GM18519 (cell line): Measurements from ENCODE around the gene ARID4B.
"Not testable (repeated sequence)": the region's sequence is repeated elsewhere in the genome, so short reads cannot be mapped to it uniquely, and the experiment has no call there.

ENCODE experiments used
- ATAC-seq: cut with Tn5 transposase; IDR thresholded peaks from one replicate; pipeline ENCODE4 v1.9.1; 2021; ENCODE audit warnings: mild to moderate bottlenecking, moderate library complexity; ENCODE audit not compliant: unreplicated experiment, low FRiP score

ARID4B gene

GRCh38 chr1:235299169-235299858, 28.7 kb downstream of the ARID4B start:
- no peak for ATAC-seq

GRCh38 chr1:235298758-235299157, 29.2 kb downstream of the ARID4B start:
- ATAC-seq, result no peak

- no peak for ATAC-seq
Observed at GRCh38 chr1:235297579-235297978, 30.4 kb downstream of the ARID4B start.

- no peak for ATAC-seq
Observed at GRCh38 chr1:235296729-235297128, 31.2 kb downstream of the ARID4B start.

GRCh38 chr1:235295902-235296350, 32.1 kb downstream of the ARID4B start:
- ATAC-seq, result no peak

DNA sequence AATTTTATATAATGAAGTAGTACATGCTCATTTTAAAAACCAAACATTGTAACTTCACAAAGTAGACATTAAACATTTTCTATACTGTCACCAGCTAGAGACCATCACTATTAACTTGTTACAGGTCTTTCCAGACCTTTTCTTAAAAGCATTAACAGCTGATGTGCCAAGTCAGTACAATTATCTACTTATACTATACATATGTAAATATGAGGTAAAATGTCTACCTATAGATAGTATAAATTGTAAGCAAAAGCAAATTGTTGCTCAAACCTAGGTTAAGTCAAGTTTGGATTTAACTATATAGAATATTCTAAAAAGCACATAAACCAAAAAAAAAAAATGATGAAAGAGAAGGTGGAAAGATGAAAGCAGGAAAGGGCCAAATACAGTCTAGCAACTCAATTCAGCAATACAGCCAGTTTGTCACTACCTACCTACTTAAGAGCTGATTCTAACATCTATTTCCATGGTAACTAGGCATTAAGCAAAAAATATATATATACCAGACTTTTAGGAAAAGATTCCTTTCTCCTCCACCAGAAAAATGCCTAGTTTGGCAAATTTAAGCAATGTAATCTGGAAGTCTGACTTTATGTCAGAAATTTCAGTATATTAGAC, 34.5 kb downstream of the ARID4B start:
- no peak for ATAC-seq

DNA sequence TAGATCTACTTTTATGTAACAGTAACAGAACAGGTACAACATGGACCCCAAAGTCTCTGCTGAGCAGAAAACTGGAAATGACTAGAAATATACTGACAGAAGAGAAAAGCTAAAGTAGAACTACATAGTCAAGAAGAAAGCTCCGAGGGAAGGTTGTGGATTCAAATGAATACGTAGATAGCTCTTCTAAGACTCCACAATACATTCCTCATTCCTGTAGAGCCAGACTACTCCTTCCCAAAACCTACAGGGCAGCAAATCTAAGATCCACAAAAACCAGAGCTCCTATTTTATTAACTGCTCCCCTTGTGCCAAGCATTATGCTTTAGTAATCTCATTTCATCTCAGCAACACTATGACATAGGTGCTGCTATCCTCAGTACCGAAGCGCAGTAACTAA, 35.2 kb downstream of the ARID4B start:
- ATAC-seq, result no peak

GRCh38 chr1:235291599-235292091, 36.3 kb downstream of the ARID4B start:
- ATAC-seq, result no peak

DNA sequence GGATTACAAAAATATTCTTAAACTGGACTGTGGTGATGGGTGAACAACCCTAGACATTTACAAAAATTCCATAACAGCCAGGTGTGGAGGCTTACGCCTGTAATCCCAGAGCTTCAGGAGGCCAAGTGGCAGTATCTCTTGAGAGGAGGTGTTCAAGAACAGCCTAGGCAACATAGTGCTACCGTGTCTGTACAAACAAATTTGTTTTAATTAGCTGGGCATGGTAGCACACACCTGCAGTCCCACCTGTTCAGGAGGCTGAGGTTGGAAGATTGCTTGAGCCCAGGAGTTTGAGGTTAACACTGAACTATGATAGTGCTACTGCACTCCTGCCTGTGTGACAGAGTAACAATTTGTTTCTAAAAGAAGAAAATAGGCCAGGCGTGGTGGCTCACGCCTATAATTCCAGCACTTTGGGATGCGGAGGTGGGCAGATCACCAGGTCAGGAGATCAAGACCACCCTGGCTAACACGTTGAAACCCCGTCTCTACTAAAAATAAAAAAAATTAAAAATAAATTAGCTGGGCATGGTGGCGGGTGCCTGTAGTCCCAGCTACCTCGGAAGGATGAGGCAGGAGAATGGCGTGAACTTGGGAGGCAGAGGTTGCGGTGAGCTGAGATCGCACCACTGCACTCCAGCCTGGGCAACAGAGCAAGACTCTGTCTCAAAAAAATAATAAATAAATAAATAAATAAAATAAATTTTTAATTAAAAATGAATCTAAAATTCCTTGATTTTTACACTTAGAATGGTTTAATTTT, 37.1 kb downstream of the ARID4B start:
- ATAC-seq, result no peak

DNA sequence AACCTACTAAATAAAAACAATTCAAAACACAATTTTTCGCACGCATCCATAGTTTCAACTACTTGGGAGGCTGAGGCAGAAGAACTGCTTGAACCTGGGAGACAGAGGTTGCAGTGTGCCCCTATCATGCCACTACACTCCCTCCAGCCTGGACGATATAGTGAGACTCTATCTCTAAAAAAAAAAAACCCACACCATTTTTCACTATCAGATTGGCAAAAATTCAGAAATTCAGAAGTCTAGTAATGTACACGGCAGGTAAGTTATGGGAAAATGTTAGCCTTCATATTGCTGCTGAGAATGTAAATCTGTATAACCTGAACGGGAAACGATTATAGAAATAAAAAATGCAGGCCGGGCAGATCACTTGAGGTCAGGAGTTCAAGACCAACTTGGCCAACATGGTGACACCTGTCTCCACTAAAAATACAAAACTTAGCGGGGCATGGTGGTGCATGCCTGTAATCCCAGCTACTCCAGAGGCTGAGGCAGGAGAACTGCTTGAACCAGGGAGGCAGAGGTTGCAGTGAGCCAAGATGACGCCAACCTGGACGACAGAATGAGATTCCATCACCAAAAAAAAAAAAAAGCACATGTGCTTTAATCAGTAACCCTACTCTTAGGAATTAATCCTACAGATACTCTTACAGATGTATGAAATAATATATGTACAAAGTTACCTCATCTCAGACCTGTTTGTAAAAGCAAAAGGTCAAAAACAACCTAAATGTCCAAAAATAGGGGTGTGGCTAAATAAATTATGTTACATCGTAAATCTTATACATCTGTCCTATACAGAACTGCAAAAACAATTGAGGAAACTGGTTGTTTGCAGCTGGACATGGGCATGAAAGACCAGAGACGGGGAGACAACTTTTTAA, 37.9 kb downstream of the ARID4B start:
- no peak for ATAC-seq

GRCh38 chr1:235287208-235287882, 40.6 kb downstream of the ARID4B start:
- no peak for ATAC-seq

DNA sequence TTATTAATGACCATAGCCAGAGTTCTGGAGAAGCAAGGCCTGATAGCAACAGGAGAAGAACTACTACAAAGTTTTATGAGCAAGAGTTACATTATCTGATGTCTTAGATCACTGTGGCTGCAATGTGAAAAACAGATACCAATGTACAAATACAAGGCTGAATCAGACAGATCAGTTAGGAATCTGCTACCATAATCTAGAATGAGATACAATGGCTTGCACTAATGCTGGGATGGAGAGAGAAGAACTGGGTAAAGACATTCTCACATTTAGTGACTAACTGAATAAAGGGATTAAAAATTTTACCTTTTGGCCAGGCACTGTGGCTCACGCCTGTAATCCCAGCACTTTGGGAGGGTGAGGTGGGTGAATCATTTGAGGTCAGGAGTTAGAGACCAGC, 41.3 kb downstream of the ARID4B start:
- no peak for ATAC-seq

GRCh38 chr1:235284231-235284769, 43.7 kb downstream of the ARID4B start:
- no peak for ATAC-seq

- not testable (repeated sequence) for ATAC-seq
Observed at GRCh38 chr1:235283636-235284035, 44.3 kb downstream of the ARID4B start.

DNA sequence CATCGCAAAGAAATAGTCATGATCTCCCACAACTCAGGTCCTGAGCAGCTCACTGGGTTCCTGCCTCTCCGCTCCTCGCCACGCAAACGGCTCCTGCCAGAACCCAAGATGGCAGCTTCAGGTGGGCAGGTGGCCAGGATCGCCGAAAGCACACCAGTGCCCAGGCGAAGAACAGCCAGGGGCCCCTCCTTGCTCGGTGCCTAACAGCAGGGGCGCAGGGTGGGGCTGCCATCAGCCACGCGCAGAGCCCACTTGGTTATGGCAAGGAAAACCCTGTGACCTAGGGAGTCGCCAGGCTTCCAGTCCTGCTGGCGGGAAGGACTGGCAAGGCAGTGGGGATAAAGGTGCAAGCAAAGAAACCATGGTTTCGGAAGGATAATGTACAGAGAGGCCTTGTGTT, 47.5 kb downstream of the ARID4B start:
- no peak for ATAC-seq

DNA sequence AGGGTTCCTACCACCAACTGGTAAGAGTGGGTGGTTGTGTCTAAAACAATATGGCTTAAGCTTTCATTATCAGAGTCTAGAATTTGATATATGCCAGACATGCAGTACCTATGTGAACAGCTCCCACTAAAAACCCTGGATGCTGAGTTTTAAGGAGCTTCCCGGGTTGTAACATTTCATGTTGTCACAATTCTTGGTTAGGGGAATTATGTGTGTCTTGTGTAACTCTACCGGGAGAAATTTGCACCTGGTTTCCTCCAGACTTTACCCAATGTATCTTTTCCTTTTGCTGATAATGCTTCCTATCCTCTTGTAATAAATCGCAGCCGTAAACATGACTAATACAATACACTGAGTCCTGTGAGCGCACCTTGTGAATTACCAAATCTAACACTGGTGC, 48.3 kb downstream of the ARID4B start:
- no peak for ATAC-seq

DNA sequence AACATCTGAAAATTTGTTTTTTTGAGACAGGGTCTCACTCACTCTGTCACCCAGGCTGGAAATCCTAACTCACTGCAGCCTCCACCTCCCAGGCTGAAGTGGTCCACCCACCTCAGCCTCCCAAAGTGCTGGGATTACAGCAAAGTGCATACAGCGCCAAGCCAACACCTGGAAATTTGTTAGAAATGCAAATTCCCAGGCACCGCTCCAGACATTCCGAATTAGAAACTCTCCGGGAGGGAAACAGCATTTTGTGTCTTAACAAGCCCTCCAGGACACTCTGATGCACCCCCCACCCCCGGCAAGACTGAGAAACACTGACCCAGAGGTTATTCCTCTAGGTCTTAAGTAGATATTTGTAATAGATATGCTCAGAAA, 49.1 kb downstream of the ARID4B start:
- ATAC-seq, result no peak

- no peak for ATAC-seq
Observed at GRCh38 chr1:235278233-235278914, 49.6 kb downstream of the ARID4B start.

GRCh38 chr1:235277709-235278108, 50.3 kb downstream of the ARID4B start:
- ATAC-seq, result no peak
